Left ventricle myocardium inferior (tissue), 1 donor: ENCODE results near the gene EGF. TPM values are rescaled to one million over a fixed set of nuclear protein-coding genes. Genes with fewer than 3 reads are reported as not detected.
A peak's percentile ranks its signal among the peaks of the same experiment; 100 is the strongest.

Source experiments
- DNase-seq: peaks from one replicate; pipeline ENCODE4 v3.0.0-alpha.2; 2020
- H3K27ac ChIP-seq: fragments of 200-600 bp; replicated peaks from 2 replicates; pipeline ENCODE4 v1.8.0; 2021
- H3K27me3 ChIP-seq: fragments of 200-600 bp; 2 replicates; pipeline ENCODE4 v1.8.0; 2021; ENCODE audit warnings: low read depth
- H3K36me3 ChIP-seq: fragments of 200-600 bp; 2 replicates; pipeline ENCODE4 v1.8.0; 2021
- H3K4me1 ChIP-seq: fragments of 200-600 bp; 2 replicates; pipeline ENCODE4 v1.8.0; 2021
- H3K4me3 ChIP-seq: fragments of 200-600 bp; 2 replicates; pipeline ENCODE4 v1.8.0; 2021; ENCODE audit warnings: mild to moderate bottlenecking, moderate library complexity
- H3K9me3 ChIP-seq: fragments of 200-600 bp; replicated peaks from 2 replicates; pipeline ENCODE4 v1.8.0; 2021
- CTCF ChIP-seq: fragments of 200-600 bp; IDR thresholded peaks from 2 replicates; pipeline ENCODE4 v1.8.0; 2021; ENCODE audit warnings: antibody characterized with exemption, mild to moderate bottlenecking, borderline replicate concordance
- intact Hi-C: fragments of 100-400 bp; cut with micrococcal nuclease; formaldehyde crosslinking; loops from one replicate; pipeline ENCODE4 v1.11.0; 2022
- total RNA-seq: library from RNA; stranded (reverse); fragmentation: NEBNext Ultra II Directional; extraction: Animal tissue kit (Norgen Biotek cat#: 25700); gene quantifications from one replicate; pipeline ENCODE4 v1.2.1, GENCODE V29; 2021
- donor health status: DM: no; HTN: yes; CAD: no; lungs with severe emphysema.

EGF gene
- total RNA-seq, 1 donor from 2014 or later, result 13.0 TPM

DNA sequence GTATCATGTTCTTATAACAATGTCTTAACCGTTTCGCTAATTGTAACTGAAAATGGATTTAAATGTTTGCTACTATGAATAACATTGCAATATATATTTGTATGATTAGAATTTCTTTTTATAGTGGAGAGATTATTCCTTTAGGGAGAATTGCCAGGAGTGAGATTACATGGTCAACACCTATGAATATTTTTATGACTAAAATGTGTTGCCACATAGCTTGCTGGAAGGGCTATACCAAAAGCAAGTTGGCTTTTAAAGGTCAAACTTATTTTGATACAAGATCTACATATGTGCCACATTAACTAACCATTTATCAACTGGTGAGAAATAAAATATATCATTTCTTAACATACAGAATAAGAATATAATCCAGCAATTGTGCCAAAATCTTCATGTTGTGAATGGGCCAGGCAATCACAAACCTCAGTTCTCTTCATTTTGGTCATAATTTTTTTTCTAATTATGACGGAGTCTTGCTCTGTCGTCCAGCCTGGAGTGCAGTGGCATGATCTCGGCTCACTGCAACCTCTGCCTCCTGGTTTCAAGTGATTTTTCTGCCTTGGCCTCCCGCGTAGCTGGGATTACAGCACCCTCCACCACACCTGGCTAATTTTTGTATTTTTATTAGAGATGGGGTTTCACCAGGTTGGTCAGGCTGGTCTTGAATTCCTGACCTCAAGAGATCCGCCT, 10.0 kb upstream of the EGF start:
- no peak for DNase-seq
- intact Hi-C loops, result no loop called here
- Histone ChIP-seq H3K4me3 (no peak overlapping the region), H3K9me3 (peaks cover 9% of the 10 kb centered on the region), H3K4me1 (no peaks in the 10 kb centered on the region), H3K27me3 (no peaks in the 10 kb centered on the region), H3K36me3 (no peaks in the 10 kb centered on the region), H3K27ac (no peak overlapping the region)
- TF ChIP-seq CTCF, result no peak

GRCh38 chr4:109908731-109909130, 4.0 kb upstream of the EGF start:
- no peak for DNase-seq
- intact Hi-C loops, result no loop called here
- H3K36me3 ChIP-seq, result no peaks in the 10 kb centered on the region
- H3K27me3 ChIP-seq, result no peaks in the 10 kb centered on the region
- peaks cover 9% of the 10 kb centered on the region for H3K9me3 ChIP-seq
- no peak overlapping the region for H3K27ac ChIP-seq
- no peak for TF ChIP-seq CTCF
- H3K4me1 ChIP-seq, result peaks cover 7% of the 10 kb centered on the region
- H3K4me3 ChIP-seq, result no peak overlapping the region

- DNase-seq, result no peak
- Histone ChIP-seq H3K4me3 (no peak overlapping the region), H3K9me3 (peaks cover 9% of the 10 kb centered on the region), H3K4me1 (peaks cover 7% of the 10 kb centered on the region), H3K36me3 (no peaks in the 10 kb centered on the region), H3K27ac (no peak overlapping the region), H3K27me3 (no peaks in the 10 kb centered on the region)
- TF ChIP-seq CTCF, result no peak
- intact Hi-C loops, result no loop called here
These were observed 2.4 kb upstream of the EGF start for GRCh38 chr4:109910256-109910655.

GRCh38 chr4:109913596-109914241, 1.0 kb downstream of the EGF start:
- DNase-seq, result no peak

DNA sequence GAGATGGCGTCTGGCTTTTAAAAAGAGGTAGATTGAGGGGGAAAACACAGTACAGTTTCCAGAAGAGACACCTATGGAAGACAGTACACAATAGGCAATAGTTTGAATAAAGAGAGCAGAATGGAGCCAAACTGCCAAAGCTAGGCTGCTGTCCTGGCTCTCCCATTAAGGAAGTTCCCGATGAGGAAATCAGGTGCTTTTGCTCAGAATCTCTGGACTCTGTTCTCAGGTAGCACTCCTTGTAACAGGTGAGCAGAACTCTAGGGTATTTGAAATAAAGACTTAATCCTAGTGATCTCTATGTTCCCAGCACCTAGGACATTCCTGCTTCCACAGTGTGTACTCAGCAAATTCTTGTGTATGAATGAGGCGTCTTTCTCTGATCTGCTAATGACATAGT, 1.6 kb downstream of the EGF start:
- Histone ChIP-seq H3K36me3 (no peaks in the 10 kb centered on the region), H3K4me3 (peak overlapping the region; percentile 62), H3K9me3 (no peaks in the 10 kb centered on the region), H3K4me1 (peaks cover 17% of the 10 kb centered on the region), H3K27me3 (no peaks in the 10 kb centered on the region), H3K27ac (no peak overlapping the region)
- no peak for DNase-seq
- no peak for TF ChIP-seq CTCF
- intact Hi-C loops, result no loop called here

More at GRCh38 chr4:109913596-109914241, 1.0 kb downstream of the EGF start:
- Histone ChIP-seq H3K27ac (no peak overlapping the region), H3K9me3 (no peaks in the 10 kb centered on the region), H3K27me3 (no peaks in the 10 kb centered on the region), H3K4me3 (peak overlapping the region; percentile 62), H3K36me3 (no peaks in the 10 kb centered on the region), H3K4me1 (peaks cover 17% of the 10 kb centered on the region)
- intact Hi-C loops, result no loop called here
- no peak for TF ChIP-seq CTCF
